Esophagus (tissue), 2 donors: Measurements from ENCODE around the gene GOLGA6C. TPM values are rescaled to one million over a fixed set of nuclear protein-coding genes. Genes with fewer than 3 reads are reported as not detected.
"Not testable (repeated sequence)": the region's sequence is repeated elsewhere in the genome, so short reads cannot be mapped to it uniquely, and the experiment has no call there.

ENCODE experiments used
- H3K27ac ChIP-seq, 2 donors: one replicate each; pipeline ENCODE4 v1.5.1; 2013; ENCODE audit warnings: low read depth in 2 of 2, mild to moderate bottlenecking in 2 of 2, inconsistent platforms in 1 of 2, low read length in 1 of 2, moderate library complexity in 1 of 2
- H3K27me3 ChIP-seq, 2 donors: one replicate each; pipeline ENCODE4 v1.6.1; 2013; ENCODE audit warnings: low read length in 2 of 2, control low read depth in 1 of 2, mild to moderate bottlenecking in 1 of 2; ENCODE audit not compliant: insufficient read depth in 2 of 2, control insufficient read depth in 1 of 2
- H3K36me3 ChIP-seq, 2 donors: one replicate each; pipeline ENCODE4 v1.6.1; 2013; ENCODE audit warnings: low read length in 1 of 2; ENCODE audit not compliant: control insufficient read depth in 2 of 2, insufficient read depth in 2 of 2
- H3K4me1 ChIP-seq, 2 donors: one replicate each; pipeline ENCODE4 v1.6.1; 2013; ENCODE audit warnings: low read length in 1 of 2; ENCODE audit not compliant: control insufficient read depth in 2 of 2, insufficient read depth in 2 of 2
- H3K4me3 ChIP-seq, 2 donors: one replicate each; pipeline ENCODE4 v1.5.1; 2013; ENCODE audit warnings: low read length in 2 of 2, mild to moderate bottlenecking in 2 of 2, low read depth in 1 of 2, moderate library complexity in 1 of 2
- H3K9me3 ChIP-seq, 2 donors: one replicate each; pipeline ENCODE4 v1.6.1; 2013; ENCODE audit warnings: mild to moderate bottlenecking in 2 of 2, low read depth in 1 of 2, low read length in 1 of 2, moderate library complexity in 1 of 2; ENCODE audit not compliant: control insufficient read depth in 2 of 2, insufficient read depth in 1 of 2
- WGBS, 2 donors: extraction: QIAGEN DNeasy Blood & Tissue Kit; methylation state at CpG; one replicate each; pipeline ENCODE4 v1.1.7; 2013; 5-methylcytosine and 5-hydroxymethylcytosine counted together
- polyA plus RNA-seq, 2 donors: library from polyadenylated mRNA; stranded (reverse); fragments of 200-250 nt; gene quantifications; one replicate each; pipeline ENCODE4 v1.2.3, GENCODE V29; 2013
- donor health status: healthy with polysubstance abuse.
- donor health status: Bipolar disorder and iron deficiency.

The GOLGA6C gene
- polyA plus RNA-seq, 2 donors: not detected

DNA sequence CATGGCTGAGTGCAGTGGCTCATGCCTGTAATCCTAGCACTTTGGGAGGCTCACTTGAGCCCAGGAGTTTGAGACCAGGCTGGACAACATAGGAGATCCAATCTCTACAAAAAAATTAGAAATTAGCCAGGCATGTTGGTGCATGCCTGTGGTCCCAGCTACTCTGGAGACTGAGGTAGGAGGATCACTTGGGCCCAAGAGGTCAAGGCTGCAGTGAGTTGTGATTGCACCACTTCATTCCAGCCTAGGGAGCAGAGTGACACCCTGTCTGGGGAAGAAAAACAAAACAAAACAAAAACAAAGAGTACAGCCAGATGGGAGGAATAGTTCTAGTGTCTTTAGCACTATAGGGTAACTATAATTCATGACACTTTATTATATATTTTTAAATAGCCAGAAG lies 51.6 kb downstream of the GOLGA6C start:
- Histone ChIP-seq H3K36me3 (no peaks in the 10 kb centered on the region), H3K27me3 (no peaks in the 10 kb centered on the region), H3K9me3 (no peaks in the 10 kb centered on the region), H3K4me3 (no peak overlapping the region), H3K4me1 (peaks cover 0 to 5% of the 10 kb centered on the region in 2 donors), H3K27ac (no peak overlapping the region)

DNA sequence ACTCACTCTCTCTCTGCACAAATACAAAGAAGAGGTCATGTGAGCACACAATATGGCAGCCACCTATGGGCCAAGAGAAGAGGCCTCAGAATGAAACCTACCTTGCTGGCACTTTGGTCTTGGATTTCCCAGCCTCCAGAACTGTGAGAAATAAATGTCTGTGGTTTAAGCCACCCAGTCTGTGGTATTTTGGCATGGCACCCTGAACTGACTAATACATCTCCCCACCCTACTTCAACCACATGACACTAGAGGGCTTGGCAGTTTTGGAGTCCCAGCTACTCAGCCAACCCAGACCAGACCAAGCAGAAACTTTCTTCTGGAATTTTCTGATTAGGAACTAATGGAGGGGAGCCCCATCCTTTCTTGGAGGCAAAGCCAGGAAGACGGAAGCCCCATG lies 54.4 kb downstream of the GOLGA6C start:
- H3K36me3 ChIP-seq, H3K9me3 ChIP-seq, H3K27ac ChIP-seq, H3K27me3 ChIP-seq, H3K4me3 ChIP-seq, H3K4me1 ChIP-seq: not testable (repeated sequence)
- 90 to 95% methylated on average over 1 of the region's 1 CpG for WGBS, 2 donors

DNA sequence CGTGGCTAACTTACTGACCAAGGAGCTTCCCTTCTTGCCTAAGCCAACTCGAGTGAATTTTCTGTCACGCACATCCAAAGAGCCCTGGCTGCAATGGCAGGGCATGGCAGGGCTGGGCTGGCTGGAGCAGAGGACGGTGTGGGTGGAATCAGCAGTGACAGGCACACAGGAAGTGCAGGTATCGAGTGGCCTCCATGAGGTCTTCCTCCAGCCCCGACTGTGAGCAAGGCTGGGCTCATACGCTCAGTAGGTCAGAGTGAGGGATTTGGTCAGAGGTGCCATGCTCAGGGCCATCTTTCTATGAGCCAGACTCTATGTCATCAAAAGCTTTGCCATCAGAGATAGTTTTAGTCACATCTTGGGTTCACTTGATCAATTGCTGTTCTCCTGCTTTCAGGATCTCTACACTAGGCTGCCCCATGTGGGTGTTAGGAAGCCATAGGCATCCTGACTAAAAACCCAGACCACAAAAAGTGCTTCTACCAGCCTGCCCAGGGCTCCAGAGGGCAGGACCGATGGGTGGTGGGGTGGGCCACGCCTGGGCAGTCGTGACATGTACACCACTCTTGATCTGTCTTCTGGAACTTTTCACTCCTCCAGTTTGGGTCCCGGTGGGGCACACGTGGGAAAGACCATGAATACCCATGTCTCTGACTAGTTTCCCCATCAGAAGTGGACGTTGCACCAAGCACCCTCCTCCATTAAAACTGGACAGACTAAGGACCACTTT lies 55.1 kb downstream of the GOLGA6C start:
- no peaks in the 10 kb centered on the region for H3K27me3 ChIP-seq
- 86 to 91% methylated on average over 12 to 13 of the region's 13 CpGs for whole genome bisulfite sequencing, 2 donors
- H3K36me3 ChIP-seq: no peaks in the 10 kb centered on the region
- H3K27ac ChIP-seq: no peak overlapping the region
- H3K4me1 ChIP-seq: peaks cover 0 to 5% of the 10 kb centered on the region in 2 donors
- no peaks in the 10 kb centered on the region for H3K9me3 ChIP-seq
- no peak overlapping the region for H3K4me3 ChIP-seq

DNA sequence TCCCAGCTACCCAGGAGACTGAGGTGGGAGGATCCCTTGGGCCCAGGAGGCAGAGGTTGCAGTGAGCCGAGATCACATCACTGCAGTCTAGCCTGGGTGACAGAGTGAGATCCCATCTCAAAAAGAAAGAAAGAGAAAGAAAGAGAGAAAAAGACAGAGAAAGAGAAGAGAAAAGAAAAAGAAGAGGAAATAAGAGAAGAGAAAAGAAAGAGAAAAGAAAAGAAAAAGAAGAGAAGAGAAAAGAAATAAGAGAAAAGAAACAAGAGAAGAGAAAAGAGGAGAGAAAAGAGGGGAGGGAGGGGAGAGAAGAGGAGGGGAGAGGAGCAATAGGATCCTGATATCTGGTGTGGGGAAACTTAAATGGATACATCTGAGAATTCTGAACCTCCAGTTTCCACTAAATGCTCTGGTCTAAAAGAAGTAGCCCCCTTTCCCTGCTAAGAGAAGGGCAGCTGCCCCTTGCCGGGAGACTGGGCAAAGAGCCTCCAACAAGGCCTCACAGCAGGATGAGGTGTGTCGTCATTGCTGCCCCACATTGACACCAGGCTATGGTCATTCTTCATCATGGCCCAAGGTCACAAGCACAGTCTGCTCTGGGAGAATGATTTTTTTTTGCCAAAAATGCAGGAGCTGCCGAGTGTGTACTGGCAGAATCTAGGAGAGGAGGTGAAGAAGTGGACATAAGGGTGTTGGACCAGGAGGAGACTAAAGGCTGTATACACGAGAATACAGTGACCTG lies 56.6 kb downstream of the GOLGA6C start:
- no peaks in the 10 kb centered on the region for H3K9me3 ChIP-seq
- no peak overlapping the region for H3K27ac ChIP-seq
- H3K4me3 ChIP-seq: no peak overlapping the region
- no peaks in the 10 kb centered on the region for H3K36me3 ChIP-seq
- 78 to 82% methylated on average over 5 of the region's 5 CpGs for WGBS, 2 donors
- H3K4me1 ChIP-seq: peaks cover 0 to 5% of the 10 kb centered on the region in 2 donors
- no peaks in the 10 kb centered on the region for H3K27me3 ChIP-seq

DNA sequence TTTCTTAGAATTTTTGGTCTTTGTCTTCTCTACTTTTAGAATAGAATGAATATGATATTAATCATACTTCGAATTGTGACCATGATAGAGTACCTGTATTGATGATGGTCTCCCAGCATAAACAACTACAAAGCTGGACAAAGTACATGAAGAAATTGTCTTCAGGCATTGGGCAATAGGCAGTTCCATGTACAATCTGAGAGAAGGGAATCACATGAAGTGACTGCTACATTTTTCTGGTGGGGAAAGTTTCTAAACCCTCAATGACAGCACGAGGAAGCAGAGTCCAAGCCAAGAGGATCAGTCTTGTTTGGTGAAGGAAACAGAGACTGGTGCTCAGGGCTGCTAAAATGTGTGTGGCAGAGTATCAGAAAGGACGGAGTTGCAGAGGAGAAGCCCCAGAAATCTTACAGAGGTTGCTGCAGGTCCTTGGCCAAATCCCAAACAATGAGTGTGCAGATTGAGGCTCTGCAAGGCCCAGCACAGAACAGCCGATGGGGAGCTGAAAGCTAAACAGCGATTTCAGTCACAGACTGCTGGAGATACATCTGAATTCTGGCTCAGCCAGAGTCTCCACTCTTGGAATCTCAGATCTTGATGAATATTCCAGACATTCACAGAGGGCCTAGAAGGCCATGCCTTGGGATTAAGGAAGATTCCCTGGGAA lies 61.2 kb downstream of the GOLGA6C start:
- whole genome bisulfite sequencing, 2 donors: 78 to 89% methylated on average over 5 of the region's 5 CpGs
- H3K9me3 ChIP-seq, H3K27me3 ChIP-seq, H3K36me3 ChIP-seq, H3K4me1 ChIP-seq, H3K27ac ChIP-seq, H3K4me3 ChIP-seq: not testable (repeated sequence)

Other genes starting within 250 kb of the GOLGA6C start
- 10 to 100 TPM; 19.1 to 25.9 TPM for gene PPCDC, start 234.7 kb upstream of the GOLGA6C start, polyA plus RNA-seq
- gene C15orf39, start 56.5 kb upstream of the GOLGA6C start, polyA plus RNA-seq: 10 to 100 TPM; 14.7 to 15.7 TPM
- gene GOLGA6D, start 24.5 kb downstream of the GOLGA6C start, polyA plus RNA-seq: not detected
- 10 to 100 TPM; 52.4 to 66.1 TPM for gene COMMD4, start 77.7 kb downstream of the GOLGA6C start, polyA plus RNA-seq
- gene NEIL1, start 88.7 kb downstream of the GOLGA6C start, polyA plus RNA-seq: 10 to 100 TPM; 13.2 to 32.5 TPM
- 100 to 1,000 TPM; 107 to 185 TPM for gene MAN2C1, start 110.3 kb downstream of the GOLGA6C start, polyA plus RNA-seq
- gene SIN3A, start 193.4 kb downstream of the GOLGA6C start, polyA plus RNA-seq: 10 to 100 TPM in 1 of 2 donors, 1 to 10 TPM in 1; 7.2 to 10.4 TPM